VCaP (cell line): ENCODE data around the gene NR5A1.

Experiments
- H3K27ac ChIP-seq: fragments of 450-650 bp; 2 replicates; pipeline ENCODE4 v1.5.1; 2017
- CTCF ChIP-seq: fragments of 450-650 bp; conservative IDR thresholded peaks from 2 replicates; pipeline ENCODE4 v1.5.1; 2017; ENCODE audit warnings: mild to moderate bottlenecking, moderate library complexity

The NR5A1 gene

GRCh38 chr9:124455820-124456219, 51.4 kb downstream of the NR5A1 start:
- no peak for TF ChIP-seq CTCF

GRCh38 chr9:124454791-124455443, 52.3 kb downstream of the NR5A1 start:
- no peak overlapping the region for H3K27ac ChIP-seq
- no peak for TF ChIP-seq CTCF

More at GRCh38 chr9:124455820-124456219, 51.4 kb downstream of the NR5A1 start:
- H3K27ac ChIP-seq = no peak overlapping the region

GRCh38 chr9:124454296-124454695, 52.9 kb downstream of the NR5A1 start:
- TF ChIP-seq CTCF = no peak
- H3K27ac ChIP-seq = no peak overlapping the region

- no peak overlapping the region; the same call in 1 of the 2 replicates for H3K27ac ChIP-seq
- no peak for TF ChIP-seq CTCF
These were observed 53.5 kb downstream of the NR5A1 start for GRCh38 chr9:124453586-124454191.

GRCh38 chr9:124452841-124453585, 54.2 kb downstream of the NR5A1 start:
- no peak overlapping the region; the same call in 1 of the 2 replicates for H3K27ac ChIP-seq
- no peak for TF ChIP-seq CTCF

GRCh38 chr9:124452326-124452725, 54.9 kb downstream of the NR5A1 start:
- no peak overlapping the region for H3K27ac ChIP-seq
- TF ChIP-seq CTCF = no peak

GRCh38 chr9:124450931-124451661, 56.1 kb downstream of the NR5A1 start:
- no peak for TF ChIP-seq CTCF
- no peak overlapping the region for H3K27ac ChIP-seq
